GM21423 (cell line): ENCODE data around the gene CAPRIN1.

Experiments used
- ATAC-seq: cut with Tn5 transposase; IDR thresholded peaks from one replicate; pipeline ENCODE4 v1.9.1; 2021; ENCODE audit warnings: mild to moderate bottlenecking, moderate library complexity; ENCODE audit not compliant: unreplicated experiment

The CAPRIN1 gene, protein sequence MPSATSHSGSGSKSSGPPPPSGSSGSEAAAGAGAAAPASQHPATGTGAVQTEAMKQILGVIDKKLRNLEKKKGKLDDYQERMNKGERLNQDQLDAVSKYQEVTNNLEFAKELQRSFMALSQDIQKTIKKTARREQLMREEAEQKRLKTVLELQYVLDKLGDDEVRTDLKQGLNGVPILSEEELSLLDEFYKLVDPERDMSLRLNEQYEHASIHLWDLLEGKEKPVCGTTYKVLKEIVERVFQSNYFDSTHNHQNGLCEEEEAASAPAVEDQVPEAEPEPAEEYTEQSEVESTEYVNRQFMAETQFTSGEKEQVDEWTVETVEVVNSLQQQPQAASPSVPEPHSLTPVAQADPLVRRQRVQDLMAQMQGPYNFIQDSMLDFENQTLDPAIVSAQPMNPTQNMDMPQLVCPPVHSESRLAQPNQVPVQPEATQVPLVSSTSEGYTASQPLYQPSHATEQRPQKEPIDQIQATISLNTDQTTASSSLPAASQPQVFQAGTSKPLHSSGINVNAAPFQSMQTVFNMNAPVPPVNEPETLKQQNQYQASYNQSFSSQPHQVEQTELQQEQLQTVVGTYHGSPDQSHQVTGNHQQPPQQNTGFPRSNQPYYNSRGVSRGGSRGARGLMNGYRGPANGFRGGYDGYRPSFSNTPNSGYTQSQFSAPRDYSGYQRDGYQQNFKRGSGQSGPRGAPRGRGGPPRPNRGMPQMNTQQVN

DNA sequence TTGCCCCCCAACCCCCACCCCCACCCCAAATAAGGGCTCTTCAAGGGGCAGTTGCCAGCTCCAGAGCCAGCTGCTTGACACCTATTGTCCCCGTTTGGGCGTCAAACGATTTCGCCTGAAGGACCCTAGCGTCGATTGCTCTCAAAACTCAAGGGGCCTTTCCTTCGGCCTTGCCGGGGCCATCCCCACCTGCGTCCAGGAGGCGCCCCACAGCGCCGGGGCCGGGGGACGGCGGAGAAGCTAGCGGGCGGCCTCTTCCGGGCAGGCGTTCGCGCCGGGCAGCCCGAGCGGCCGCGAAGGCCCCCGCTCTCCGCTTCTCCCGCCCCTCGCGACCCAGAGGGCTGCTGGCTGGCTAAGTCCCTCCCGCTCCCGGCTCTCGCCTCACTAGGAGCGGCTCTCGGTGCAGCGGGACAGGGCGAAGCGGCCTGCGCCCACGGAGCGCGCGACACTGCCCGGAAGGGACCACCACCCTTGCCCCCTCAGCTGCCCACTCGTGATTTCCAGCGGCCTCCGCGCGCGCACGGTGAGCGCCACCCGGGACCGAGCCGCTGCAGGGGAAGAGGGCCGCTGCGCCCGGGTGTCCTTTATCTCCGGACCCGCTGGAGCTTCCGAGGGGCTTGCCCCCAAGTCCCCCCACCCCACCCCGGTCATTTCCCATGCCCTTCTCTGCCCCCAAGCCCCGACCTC lies at the start of gene CAPRIN1:
Gene CAPRIN1 (plus strand): TSS at position 383 of the 687 bp plus-strand sequence. CDS start 690 bp downstream, outside the sequence.
- peak; percentile 56 for ATAC-seq

GRCh38 chr11:34002420-34002819 lies 49.1 kb upstream of the CAPRIN1 start:
- ATAC-seq = no peak

GRCh38 chr11:34004236-34004635 lies 47.3 kb upstream of the CAPRIN1 start:
- ATAC-seq = no peak

GRCh38 chr11:34006876-34007275 lies 44.7 kb upstream of the CAPRIN1 start:
- ATAC-seq = no peak

- ATAC-seq = no peak
These were observed 38.8 kb upstream of the CAPRIN1 start for GRCh38 chr11:34012734-34013133.

GRCh38 chr11:34013898-34014571 lies 37.5 kb upstream of the CAPRIN1 start:
- no peak for ATAC-seq

GRCh38 chr11:34021977-34022735 lies 29.4 kb upstream of the CAPRIN1 start:
- no peak for ATAC-seq

DNA sequence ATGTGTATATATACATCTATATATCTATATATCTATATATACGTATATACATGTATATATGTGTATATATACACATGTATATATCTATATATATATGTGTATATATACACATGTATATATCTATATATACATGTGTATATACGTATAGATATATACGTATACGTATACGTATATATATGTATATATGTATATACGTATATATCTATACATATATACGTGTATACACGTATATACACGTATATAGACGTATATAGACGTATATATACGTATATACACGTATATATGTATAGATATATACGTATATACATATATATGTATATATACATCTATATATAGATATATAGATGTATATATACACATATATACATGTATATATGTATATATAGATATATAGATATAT lies 25.1 kb upstream of the CAPRIN1 start:
- ATAC-seq = no peak

- no peak for ATAC-seq
These were observed 23.8 kb upstream of the CAPRIN1 start for GRCh38 chr11:34027516-34028408.

GRCh38 chr11:34028425-34028824 lies 23.1 kb upstream of the CAPRIN1 start:
- ATAC-seq = no peak

GRCh38 chr11:34029176-34029575 lies 22.4 kb upstream of the CAPRIN1 start:
- no peak for ATAC-seq

GRCh38 chr11:34030382-34030781 lies 21.1 kb upstream of the CAPRIN1 start:
- ATAC-seq = no peak

DNA sequence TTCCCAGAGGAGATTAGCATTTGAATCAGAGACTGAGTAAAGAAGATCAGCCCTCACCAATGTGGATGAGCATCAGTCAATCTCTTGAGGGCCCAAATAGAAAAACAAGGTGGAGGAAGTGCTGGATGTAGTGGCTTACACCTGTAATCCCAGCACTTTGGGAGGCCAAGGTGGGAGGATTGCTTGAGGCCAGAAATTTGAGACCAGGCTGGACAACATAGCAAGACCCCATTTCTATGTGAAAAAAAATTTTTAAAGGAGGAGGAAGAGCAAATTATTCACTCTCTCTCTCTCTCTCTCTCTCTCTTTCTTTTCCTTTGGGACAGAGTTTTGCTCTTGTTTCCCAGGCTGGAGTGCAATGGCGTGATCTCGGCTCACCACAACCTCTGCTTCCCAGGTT lies 18.1 kb upstream of the CAPRIN1 start:
- ATAC-seq = no peak

DNA sequence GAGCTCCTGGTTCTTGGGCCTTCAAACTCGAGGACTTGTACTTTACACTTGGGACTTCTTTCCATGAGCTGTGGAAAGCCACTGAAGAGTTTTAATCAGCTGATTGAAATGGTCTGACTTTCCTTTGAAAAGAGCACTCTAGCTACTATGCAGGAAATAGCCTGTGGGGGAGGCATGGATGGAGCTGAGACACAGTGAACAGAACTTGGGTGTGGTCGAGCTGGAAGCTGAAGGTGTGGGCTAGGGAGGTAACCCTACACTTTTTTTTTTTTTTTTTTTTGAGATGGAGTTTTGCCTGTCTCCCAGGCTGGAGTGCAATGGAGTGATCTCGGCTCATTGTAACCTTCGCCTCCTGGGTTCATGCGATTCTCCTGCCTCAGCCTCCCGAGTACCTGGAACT lies 17.5 kb upstream of the CAPRIN1 start:
- no peak for ATAC-seq

DNA sequence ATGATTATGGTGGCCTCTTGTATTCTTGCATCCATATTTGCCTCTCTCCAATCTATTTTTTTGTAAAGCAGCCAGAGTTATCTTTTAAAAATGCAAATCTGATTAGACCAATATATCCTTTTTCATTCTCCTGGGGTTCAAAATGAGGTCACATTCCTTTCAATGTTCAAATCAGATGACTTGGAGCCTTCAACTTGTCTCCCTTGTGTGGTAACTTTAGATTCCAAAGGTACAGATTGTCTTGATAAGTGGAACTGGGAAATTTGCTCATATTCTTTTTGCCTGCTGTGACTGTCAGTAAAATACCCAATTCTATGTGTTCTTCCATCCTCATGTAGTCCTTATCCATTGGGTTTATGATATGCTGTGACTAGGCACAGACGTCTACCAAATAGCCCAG lies 15.1 kb upstream of the CAPRIN1 start:
- ATAC-seq = no peak

- ATAC-seq = no peak
These were observed 14.5 kb upstream of the CAPRIN1 start for GRCh38 chr11:34037016-34037415.

DNA sequence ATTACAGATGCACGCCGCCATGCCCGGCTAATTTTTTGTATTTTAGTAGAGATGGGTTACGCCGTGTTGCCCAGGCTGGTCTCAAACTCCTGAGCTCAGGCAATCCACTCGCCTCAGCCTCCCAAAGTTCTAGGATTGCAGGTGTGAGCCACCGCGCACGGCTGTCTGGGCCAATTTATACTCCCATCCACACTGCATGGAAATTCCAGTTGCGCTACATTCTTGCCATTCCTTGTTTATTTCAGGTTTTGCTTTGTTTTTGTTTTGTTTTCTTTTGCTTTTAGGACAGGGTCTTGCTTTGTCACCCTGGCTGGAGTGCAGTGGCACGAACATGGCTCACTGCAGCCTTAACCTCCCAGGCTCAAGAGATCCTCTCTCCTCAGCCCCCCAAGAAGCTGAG lies 11.0 kb upstream of the CAPRIN1 start:
- ATAC-seq = no peak

DNA sequence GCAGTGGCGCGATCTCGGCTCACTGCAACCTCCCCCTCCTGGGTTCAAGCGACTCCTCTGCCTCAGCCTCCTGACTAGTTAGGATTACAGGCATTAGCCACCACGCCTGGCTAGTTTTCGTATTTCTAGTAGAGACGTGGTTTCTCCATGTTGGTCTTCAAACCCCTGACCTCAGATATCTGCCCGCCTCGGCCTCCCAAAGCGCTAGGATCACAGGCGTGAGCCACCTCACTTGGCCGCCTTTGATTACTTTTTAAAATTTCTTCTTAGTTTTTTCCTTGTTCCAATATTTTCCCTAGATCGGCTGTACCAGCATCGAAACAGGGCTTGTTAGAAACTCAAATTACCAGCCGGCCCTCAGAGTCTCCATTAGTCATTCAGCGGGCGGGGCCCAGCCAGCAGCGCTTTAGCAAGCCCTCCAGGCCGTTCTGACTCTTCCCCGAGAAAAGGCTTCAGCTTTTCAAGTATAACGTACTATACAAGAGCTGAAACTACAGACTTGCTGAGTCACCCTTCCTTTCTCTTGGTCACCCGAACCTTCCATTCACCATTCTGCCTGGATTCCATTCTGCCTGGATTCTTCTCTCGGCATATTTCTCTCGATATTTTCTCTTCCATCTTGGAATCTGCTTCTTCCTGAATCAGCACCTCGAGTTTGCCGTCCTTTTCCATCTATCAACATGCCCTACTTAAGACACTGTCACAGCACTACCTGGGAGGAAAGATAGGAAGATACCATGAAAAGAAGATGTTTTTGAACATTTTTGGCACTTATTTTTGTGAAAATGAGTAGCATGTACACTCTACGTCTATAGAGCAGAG lies 6.7 kb upstream of the CAPRIN1 start:
- no peak for ATAC-seq

- no peak for ATAC-seq
These were observed 2.5 kb upstream of the CAPRIN1 start for GRCh38 chr11:34049028-34049427.
